MCF 10A (cell line): ENCODE measurements around the gene CTCF. TPM values are rescaled to one million over a fixed set of nuclear protein-coding genes. Genes with fewer than 3 reads are reported as not detected.

Experiments
- BruUV-seq: library from RNA; stranded (reverse); fragments of 400-500 nt; replicated peaks from 2 replicates; lab custom pipeline; 2021; lab: Mats Ljungman, UMichigan
- CTCF ChIA-PET: fragments of 300-600 bp; sonication (Branson Sonifier 250); formaldehyde crosslinking; extraction: SDS; loops from one replicate; lab custom pipeline; 2021; ENCODE audit warnings: antibody characterized with exemption, inconsistent platforms; lab: Yijun Ruan, JAX
- POLR2A ChIA-PET: fragments of 300-600, 350-650 bp; sonication (Branson Sonifier 250); formaldehyde crosslinking; extraction: SDS; loops from one replicate; lab custom pipeline; 2020; ENCODE audit warnings: antibody characterized with exemption, inconsistent platforms; lab: Yijun Ruan, JAX
- DNase-seq: peaks from one replicate; pipeline ENCODE4 v3.0.0-alpha.2; 2018; ENCODE audit not compliant: unreplicated experiment
- H3K27ac Mint-ChIP-seq: one replicate; pipeline ENCODE4 v1.8.0; 2022; ENCODE audit warnings: mild to moderate bottlenecking, low read depth, mixed read lengths; ENCODE audit not compliant: unreplicated experiment
- H3K27me3 Mint-ChIP-seq: one replicate; pipeline ENCODE4 v1.8.0; 2022; ENCODE audit warnings: mixed read lengths; ENCODE audit not compliant: insufficient read depth, unreplicated experiment
- H3K36me3 Mint-ChIP-seq: one replicate; pipeline ENCODE4 v1.8.0; 2022; ENCODE audit warnings: mild to moderate bottlenecking, moderate library complexity, mixed read lengths; ENCODE audit not compliant: insufficient read depth, unreplicated experiment
- H3K4me1 Mint-ChIP-seq: one replicate; pipeline ENCODE4 v1.8.0; 2022; ENCODE audit warnings: mixed read lengths; ENCODE audit not compliant: insufficient read depth, unreplicated experiment
- H3K4me3 Mint-ChIP-seq: one replicate; pipeline ENCODE4 v1.8.0; 2022; ENCODE audit warnings: mild to moderate bottlenecking, moderate library complexity, mixed read lengths; ENCODE audit not compliant: unreplicated experiment
- H3K9me3 Mint-ChIP-seq: one replicate; pipeline ENCODE4 v1.8.0; 2022; ENCODE audit warnings: mixed read lengths; ENCODE audit not compliant: unreplicated experiment
- CTCF ChIP-seq: fragments of 200-600 bp; IDR thresholded peaks from one replicate; pipeline ENCODE4 v1.8.0; 2022; ENCODE audit warnings: antibody characterized with exemption, mild to moderate bottlenecking; ENCODE audit not compliant: unreplicated experiment
- intact Hi-C: fragments of 100-400 bp; cut with micrococcal nuclease; formaldehyde crosslinking; loops from 2 replicates; pipeline ENCODE4 v1.14.1; 2022
- total RNA-seq: library from RNA; stranded (reverse); gene quantifications from 2 replicates; pipeline ENCODE4 v1.2.3, GENCODE V29; 2022

The CTCF gene
- total RNA-seq, 1 experiment from 2014 or later = 40.6 TPM

- TF ChIP-seq CTCF = no peak
- Mint-ChIP-seq H3K36me3 (peaks cover 10% of the 10 kb centered on the region), H3K4me3 (no peak overlapping the region), H3K27me3 (no peaks in the 10 kb centered on the region), H3K27ac (no peak overlapping the region), H3K9me3 (no peaks in the 10 kb centered on the region), H3K4me1 (peaks cover 6% of the 10 kb centered on the region)
- no peak for DNase-seq
- ChIA-PET CTCF (interaction anchor here (0.6 kb wide), 1 partner anchor 17 kb away, joined by 5 read pairs; no protein-coding TSS in a partner anchor), POLR2A (interaction anchor here (0.6 kb wide), 1 partner anchor 23 kb away, joined by 5 read pairs; no protein-coding TSS in a partner anchor)
- no TSS peak for BruUV-seq
- intact Hi-C loops = no loop called here
These were observed 43.3 kb downstream of the CTCF start for GRCh38 chr16:67605641-67606040.

GRCh38 chr16:67606632-67607031 is 44.3 kb downstream of the CTCF start:
- ChIA-PET POLR2A (no interaction called here), CTCF (interaction anchor here (0.6 to 1.3 kb wide), 2 partner anchors 11 to 76 kb away, joined by 3 to 4 read pairs; no protein-coding TSS in a partner anchor)

DNA sequence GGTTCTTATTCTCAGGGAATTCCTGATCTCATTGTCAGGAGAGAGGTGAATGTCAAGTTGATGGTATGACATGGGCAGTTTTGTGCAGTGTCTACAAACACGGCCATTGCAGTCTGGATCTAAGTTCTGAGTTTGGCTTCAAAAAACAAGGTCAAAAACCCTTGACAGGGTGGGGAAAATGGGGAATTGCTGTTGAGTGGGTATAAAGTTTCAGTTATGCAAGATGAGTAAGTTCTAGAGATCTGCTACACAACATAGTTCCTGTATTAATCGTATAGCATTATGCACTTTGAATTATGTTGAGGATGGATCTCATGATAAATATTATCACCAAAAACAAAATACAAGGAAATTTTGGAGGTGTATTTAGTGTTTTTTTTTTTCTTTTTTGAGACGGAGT is 46.0 kb downstream of the CTCF start:
- ChIA-PET CTCF (no interaction called here), POLR2A (no interaction called here)
- Mint-ChIP-seq H3K36me3 (peaks cover 24% of the 10 kb centered on the region), H3K27me3 (no peaks in the 10 kb centered on the region), H3K27ac (no peak overlapping the region), H3K4me1 (no peaks in the 10 kb centered on the region), H3K9me3 (no peaks in the 10 kb centered on the region), H3K4me3 (no peak overlapping the region)
- TF ChIP-seq CTCF = no peak
- no TSS peak for BruUV-seq
- DNase-seq = no peak
- intact Hi-C loops = no loop called here

More at GRCh38 chr16:67606632-67607031, 44.3 kb downstream of the CTCF start:
- no peak for DNase-seq
- no peaks in the 10 kb centered on the region for H3K27me3 Mint-ChIP-seq
- TF ChIP-seq CTCF = no peak
- no peaks in the 10 kb centered on the region for H3K4me1 Mint-ChIP-seq
- H3K4me3 Mint-ChIP-seq = no peak overlapping the region
- peaks cover 18% of the 10 kb centered on the region for H3K36me3 Mint-ChIP-seq
- no TSS peak for BruUV-seq
- no peak overlapping the region for H3K27ac Mint-ChIP-seq
- intact Hi-C loops = no loop called here
- no peaks in the 10 kb centered on the region for H3K9me3 Mint-ChIP-seq

- peaks cover 67% of the 10 kb centered on the region for H3K36me3 Mint-ChIP-seq
- intact Hi-C loops = no loop called here
- no peak overlapping the region for H3K4me3 Mint-ChIP-seq
- CTCF ChIA-PET = interaction anchor here (0.8 to 1.0 kb wide), 2 partner anchors 14 to 25 kb away, joined by 3 to 4 read pairs; no protein-coding TSS in a partner anchor
- H3K27ac Mint-ChIP-seq = no peak overlapping the region
- POLR2A ChIA-PET = interaction anchor here (1.0 kb wide), 1 partner anchor 52 kb away, joined by 4 read pairs; the partner anchor contains the start of gene CTCF
- no peaks in the 10 kb centered on the region for H3K9me3 Mint-ChIP-seq
- no peaks in the 10 kb centered on the region for H3K4me1 Mint-ChIP-seq
- no peak for TF ChIP-seq CTCF
- no peaks in the 10 kb centered on the region for H3K27me3 Mint-ChIP-seq
- DNase-seq = peak; percentile 6
- BruUV-seq = no TSS peak
These were observed 51.5 kb downstream of the CTCF start for GRCh38 chr16:67613808-67614207.
